IMR-90 (cell line): Measurements from ENCODE around the gene NUDT9. TPM values are rescaled to one million over a fixed set of nuclear protein-coding genes. Genes with fewer than 3 reads are reported as not detected.
A peak's percentile ranks its signal among the peaks of the same experiment; 100 is the strongest.

Source experiments
- ATAC-seq: fragments of 200-7000 bp; cut with Tn5 transposase; 2 replicates; pipeline ENCODE4 v1.9.1; 2020; ENCODE audit warnings: low read depth, mild to moderate bottlenecking, moderate library complexity
- BruUV-seq: library from RNA; stranded (reverse); fragments of 400-500 nt; replicated peaks from 2 replicates; lab custom pipeline; 2021; lab: Mats Ljungman, UMichigan
- CTCF ChIA-PET: fragments of 300-600 bp; formaldehyde crosslinking; extraction: SDS; loops from one replicate; lab custom pipeline; 2021; ENCODE audit warnings: antibody characterized with exemption; lab: Yijun Ruan, JAX
- POLR2A ChIA-PET: fragments of 300-600 bp; sonication (Branson Sonifier 250); formaldehyde crosslinking; loops from one replicate; lab custom pipeline; 2022; ENCODE audit warnings: antibody characterized with exemption; ENCODE audit not compliant: unreplicated experiment; lab: Charles Lee
- DNase-seq: peaks from one replicate; pipeline ENCODE4 v3.0.0; 2013
- H2AFZ ChIP-seq: replicated peaks from 2 replicates; pipeline ENCODE3; 2013; ENCODE audit warnings: low read length, mild to moderate bottlenecking; ENCODE audit not compliant: poor library complexity
- H2AK5ac ChIP-seq: 2 replicates; pipeline ENCODE4 v1.6.1; 2013; ENCODE audit warnings: low read depth, low read length, inconsistent platforms
- H2AK9ac ChIP-seq: replicated peaks from 2 replicates; pipeline ENCODE3; 2013; ENCODE audit warnings: mild to moderate bottlenecking, low read depth, low read length, moderate library complexity; ENCODE audit not compliant: poor library complexity
- H2BK120ac ChIP-seq: 2 replicates; pipeline ENCODE4 v1.6.1; 2013; ENCODE audit warnings: low read depth, low read length, inconsistent platforms
- H2BK15ac ChIP-seq: 3 replicates; pipeline ENCODE4 v1.6.1; 2013; ENCODE audit warnings: low read depth, low read length, inconsistent platforms
- H2BK20ac ChIP-seq: 2 replicates; pipeline ENCODE4 v1.6.1; 2013; ENCODE audit warnings: low read depth, mild to moderate bottlenecking, inconsistent platforms, low read length, moderate library complexity
- H2BK5ac ChIP-seq: 2 replicates; pipeline ENCODE4 v1.6.1; 2013; ENCODE audit warnings: mild to moderate bottlenecking, low read depth, low read length, inconsistent platforms; ENCODE audit not compliant: poor library complexity, severe bottlenecking
- H3K14ac ChIP-seq: replicated peaks from 2 replicates; pipeline ENCODE4 v1.6.1; 2013; ENCODE audit warnings: low read depth, low read length, inconsistent platforms
- H3K18ac ChIP-seq: 2 replicates; pipeline ENCODE4 v1.6.1; 2013; ENCODE audit warnings: low read depth, low read length, control low read depth
- H3K23ac ChIP-seq: 2 replicates; pipeline ENCODE4 v1.6.1; 2013; ENCODE audit warnings: low read depth, low read length, inconsistent platforms
- H3K27ac ChIP-seq: 2 replicates; pipeline ENCODE4 v1.5.1; 2013; ENCODE audit warnings: mild to moderate bottlenecking, control low read depth, low read length; ENCODE audit not compliant: insufficient read depth
- H3K27me3 ChIP-seq: 2 replicates; pipeline ENCODE4 v1.6.1; 2013; ENCODE audit warnings: low read length; ENCODE audit not compliant: control insufficient read depth, insufficient read depth
- H3K36me3 ChIP-seq: 2 replicates; pipeline ENCODE4 v1.6.1; 2013; ENCODE audit warnings: low read length, mixed read lengths; ENCODE audit not compliant: control insufficient read depth, insufficient read depth
- H3K4ac ChIP-seq: 2 replicates; pipeline ENCODE4 v1.6.1; 2013; ENCODE audit warnings: low read depth, low read length, inconsistent platforms
- H3K4me1 ChIP-seq: 2 replicates; pipeline ENCODE4 v1.6.1; 2013; ENCODE audit warnings: low read length, mixed read lengths; ENCODE audit not compliant: control insufficient read depth, insufficient read depth
- H3K4me2 ChIP-seq: 2 replicates; pipeline ENCODE4 v1.6.1; 2013; ENCODE audit warnings: low read depth, mild to moderate bottlenecking, control low read depth, low read length, moderate library complexity
- H3K4me3 ChIP-seq: 2 replicates; pipeline ENCODE4 v1.5.1; 2013; ENCODE audit warnings: low read depth, mild to moderate bottlenecking, control low read depth, low read length, moderate library complexity; ENCODE audit not compliant: insufficient read depth
- H3K56ac ChIP-seq: 2 replicates; pipeline ENCODE4 v1.6.1; 2013; ENCODE audit warnings: low read length, inconsistent platforms; ENCODE audit not compliant: insufficient read depth; ENCODE audit errors: extremely low read depth
- H3K79me1 ChIP-seq, 2 experiments: 2 replicates each; pipeline ENCODE4 v1.6.1; 2013; ENCODE audit warnings: low read length in 2 of 2, inconsistent platforms in 1 of 2, low read depth in 1 of 2
- H3K9ac ChIP-seq: 2 replicates; pipeline ENCODE4 v1.6.1; 2013; ENCODE audit warnings: low read depth, low read length, control low read depth
- H3K9me1 ChIP-seq: 2 replicates; pipeline ENCODE4 v1.6.1; 2013; ENCODE audit warnings: low read length, inconsistent platforms; ENCODE audit not compliant: insufficient read depth
- H3K9me3 ChIP-seq: 2 replicates; pipeline ENCODE4 v1.6.1; 2013; ENCODE audit warnings: low read length; ENCODE audit not compliant: control insufficient read depth, insufficient read depth
- H4K20me1 ChIP-seq: 2 replicates; pipeline ENCODE4 v1.6.1; 2013; ENCODE audit warnings: low read length, inconsistent platforms; ENCODE audit not compliant: insufficient read depth
- H4K5ac ChIP-seq: 2 replicates; pipeline ENCODE4 v1.6.1; 2013; ENCODE audit warnings: mild to moderate bottlenecking, low read depth, low read length, control low read depth
- H4K8ac ChIP-seq, 2 experiments: 2 replicates each; pipeline ENCODE4 v1.6.1; 2013; ENCODE audit warnings: low read depth in 2 of 2, low read length in 2 of 2, control low read depth in 1 of 2, inconsistent platforms in 1 of 2
- H4K91ac ChIP-seq: 2 replicates; pipeline ENCODE4 v1.6.1; 2013; ENCODE audit warnings: low read depth, low read length, inconsistent platforms; ENCODE audit not compliant: insufficient read depth
- BHLHE40 ChIP-seq: fragments of 150-350 bp; IDR thresholded peaks from 2 replicates; pipeline ENCODE4 v1.6.1; 2016; ENCODE audit warnings: mild to moderate bottlenecking, low read depth, low read length
- CEBPB ChIP-seq: IDR thresholded peaks from 2 replicates; pipeline ENCODE4 v1.6.1; 2012; ENCODE audit warnings: low read depth, low read length, improper control_type of control experiment
- CHD1 ChIP-seq: IDR thresholded peaks from 2 replicates; pipeline ENCODE4 v1.6.1; 2012; ENCODE audit warnings: low read depth, low read length, improper control_type of control experiment
- CTCF ChIP-seq: conservative IDR thresholded peaks from 2 replicates; pipeline ENCODE4 v1.5.1; 2012; ENCODE audit warnings: mild to moderate bottlenecking, low read depth, low read length, improper control_type of control experiment
- ELK1 ChIP-seq: fragments of 150-350 bp; IDR thresholded peaks from 2 replicates; pipeline ENCODE4 v1.6.1; 2016; ENCODE audit warnings: low read depth, mild to moderate bottlenecking, low read length, moderate library complexity, borderline replicate concordance
- FOS ChIP-seq: fragments of 150-350 bp; IDR thresholded peaks from 2 replicates; pipeline ENCODE4 v1.6.1; 2016; ENCODE audit warnings: low read depth, low read length
- MAFK ChIP-seq: IDR thresholded peaks from 2 replicates; pipeline ENCODE4 v1.6.1; 2012; ENCODE audit warnings: low read depth, low read length, improper control_type of control experiment
- MAZ ChIP-seq: IDR thresholded peaks from 2 replicates; pipeline ENCODE4 v1.6.1; 2012; ENCODE audit warnings: low read depth, mild to moderate bottlenecking, low read length, improper control_type of control experiment, moderate library complexity, borderline replicate concordance
- MXI1 ChIP-seq: IDR thresholded peaks from 2 replicates; pipeline ENCODE4 v1.6.1; 2012; ENCODE audit warnings: low read depth, mild to moderate bottlenecking, low read length, moderate library complexity, borderline replicate concordance
- NFE2L2 ChIP-seq: fragments of 150-350 bp; IDR thresholded peaks from 2 replicates; pipeline ENCODE4 v1.6.1; 2016; ENCODE audit warnings: low read depth, mild to moderate bottlenecking, low read length
- POLR2A ChIP-seq: IDR thresholded peaks from 2 replicates; pipeline ENCODE4 v1.6.1; 2012; ENCODE audit warnings: mild to moderate bottlenecking, low read depth, low read length
- RAD21 ChIP-seq: IDR thresholded peaks from 2 replicates; pipeline ENCODE4 v1.6.1; 2012; ENCODE audit warnings: low read length, improper control_type of control experiment
- RCOR1 ChIP-seq: IDR thresholded peaks from 2 replicates; pipeline ENCODE4 v1.6.1; 2012; ENCODE audit warnings: mild to moderate bottlenecking, low read length, improper control_type of control experiment; ENCODE audit not compliant: insufficient replicate concordance
- RFX5 ChIP-seq: IDR thresholded peaks from 2 replicates; pipeline ENCODE4 v1.8.0; 2012; ENCODE audit warnings: low read depth, mild to moderate bottlenecking, low read length, moderate library complexity
- USF2 ChIP-seq: fragments of 150-350 bp; IDR thresholded peaks from 2 replicates; pipeline ENCODE4 v1.6.1; 2017; ENCODE audit warnings: mild to moderate bottlenecking, antibody characterized with exemption, low read length, low read depth
- WGBS, 2 experiments: methylation state at CpG; one replicate each; pipeline versions ENCODE4 v1.1.5 to v1.1.7; 2013; ENCODE audit warnings: missing lambda C conversion rate in 2 of 2; ENCODE audit not compliant: insufficient read length in 1 of 2; ENCODE audit errors: extremely low coverage in 2 of 2; 5-methylcytosine and 5-hydroxymethylcytosine counted together
- dilution Hi-C: fragments of 300-500 bp; cut with HindIII; formaldehyde crosslinking; loops from one replicate; pipeline ENCODE4 v1.14.3; 2018; ENCODE audit warnings: low sequenced_read_pairs; ENCODE audit not compliant: unreplicated experiment
- in situ Hi-C: fragments of 300-500 bp; cut with MboI; formaldehyde crosslinking; loops from 3 replicates; pipeline ENCODE4 v1.14.3; 2019; ENCODE audit warnings: low sequenced_read_pairs, inconsistent platforms, mixed read lengths
- intact Hi-C: fragments of 100-400 bp; cut with micrococcal nuclease; formaldehyde crosslinking; loops from 2 replicates; pipeline ENCODE4 v1.10.0; 2022
- polyA plus RNA-seq, 3 experiments: library from polyadenylated mRNA; depleted of rRNA; stranded (reverse); fragments of >200 nt; gene quantifications; 2 replicates each; pipeline ENCODE4 v1.2.3, GENCODE V29; 2012; ENCODE audit warnings: low replicate concordance in 1 of 3
- total RNA-seq: library from RNA; depleted of rRNA; stranded (reverse); fragments of >200 nt; gene quantifications from 2 replicates; pipeline ENCODE4 v1.2.3, GENCODE V29; 2012

Gene NUDT9
- total and polyA plus RNA-seq, 2 of the 4 experiments (the other 2 are of a cell fraction) = 10.0 to 23.5 TPM

GRCh38 chr4:87391576-87392054 lies 30.8 kb upstream of the NUDT9 start:
- H4K20me1 ChIP-seq = no peaks in the 10 kb centered on the region
- dilution Hi-C loops (no loop called here), intact Hi-C loops (loop anchor here (2.0 kb wide), 2 partner anchors 17 to 31 kb away; partner anchors contain the start of gene NUDT9), in situ Hi-C loops (no loop called here)
- H3K9me1 ChIP-seq = no peaks in the 10 kb centered on the region
- H3K27ac ChIP-seq = peak overlapping the region; percentile 82
- H2BK5ac ChIP-seq = peak overlapping the region; percentile 59
- peak overlapping the region; percentile 66 for H3K4me3 ChIP-seq
- peak overlapping the region; percentile 61; the same call in 1 of the 2 replicates for H3K23ac ChIP-seq
- peak overlapping the region; percentile 83 for H3K9ac ChIP-seq
- peak overlapping the region; percentile 92 for H2AFZ ChIP-seq
- H3K56ac ChIP-seq = peak overlapping the region; percentile 59; the same call in 1 of the 2 replicates
- no peak overlapping the region for H2BK20ac ChIP-seq
- 0 out of 3 replicates have a peak overlapping the region, but pooled peaks have one; percentile 17 for H2BK15ac ChIP-seq
- no peak overlapping the region for H2AK9ac ChIP-seq
- H3K27me3 ChIP-seq = no peaks in the 10 kb centered on the region
- H2BK120ac ChIP-seq = peak overlapping the region; percentile 82
- ATAC-seq (peak; percentile 30), DNase-seq (no peak)
- H3K18ac ChIP-seq = no peak overlapping the region
- peak overlapping the region; percentile 51; the same call in 1 of the 2 replicates for H3K4ac ChIP-seq
- H3K4me2 ChIP-seq = peak overlapping the region; percentile 74
- H4K91ac ChIP-seq = peak overlapping the region; percentile 56
- H4K8ac ChIP-seq = peak overlapping the region; percentile 60 to 76
- no peak overlapping the region for H2AK5ac ChIP-seq
- 0 out of 2 replicates have a peak, but pooled peaks cover 2% of the 10 kb centered on the region for H3K4me1 ChIP-seq
- H4K5ac ChIP-seq = peak overlapping the region; percentile 22
- 25% methylated on average over 5 of the region's 16 CpGs; no CpG with 5 or more reads in 1 of the 2 experiments for WGBS, 2 experiments
- peaks cover 2% of the 10 kb centered on the region; the same call in 1 of the 2 replicates for H3K9me3 ChIP-seq
- ChIA-PET CTCF (interaction anchor here (0.7 to 1.2 kb wide), 3 partner anchors 9 to 798 kb away, joined by 3 read pairs; no protein-coding TSS in a partner anchor), POLR2A (interaction anchor here (0.6 to 1.6 kb wide), 3 partner anchors 9 to 31 kb away, joined by 8 to 10 read pairs (median 8); partner anchors contain the start of gene NUDT9)
- H3K14ac ChIP-seq = peak overlapping the region; percentile 50; the same call in 1 of the 2 replicates
- BruUV-seq = no TSS peak
- peaks cover 4% of the 10 kb centered on the region; the same call in 1 of the 2 replicates for H3K36me3 ChIP-seq
- H3K79me1 ChIP-seq = peaks cover 12 to 36% of the 10 kb centered on the region in 2 experiments; a peak in 2 of 4 replicates
- TF ChIP-seq RAD21 (no peak), BHLHE40 (no peak), CEBPB (no peak), RFX5 (no peak), CHD1 (no peak), RCOR1 (no peak), NFE2L2 (no peak), USF2 (no peak), MXI1 (no peak), MAZ (no peak), FOS (no peak), POLR2A (no peak), CTCF (no peak), ELK1 (no peak), MAFK (no peak)
